ENCODE results near the gene UVRAG.

DNA sequence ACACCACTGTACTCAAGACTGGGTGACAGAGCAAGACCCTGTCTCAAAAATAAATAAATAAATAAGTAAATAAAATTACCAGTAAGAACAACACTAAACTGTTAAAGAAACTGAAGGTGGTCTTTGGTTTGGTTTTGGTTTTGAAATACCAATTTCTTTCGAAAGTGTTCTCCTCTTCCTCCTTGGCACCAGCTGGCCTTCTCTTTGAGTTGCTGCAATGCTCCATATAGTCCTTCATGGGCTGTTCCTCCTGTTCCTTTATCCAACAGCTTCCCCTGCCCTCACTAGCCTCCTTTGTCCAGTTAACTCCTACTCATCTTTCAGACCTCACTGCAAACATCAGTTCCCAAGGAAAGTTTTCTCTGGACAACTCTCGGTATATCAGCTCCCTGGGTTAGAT is 5.0 kb upstream of the UVRAG start:
- TF ChIP-seq CTCF (IDR thresholded peaks at IDR 0.05) (no peak), POLR2A (IDR thresholded peaks at IDR 0.05) (no peak), POLR2AphosphoS5 (IDR thresholded peaks at IDR 0.05; ENCODE audit: insufficient read depth in 1 of 2, low read depth in 1 of 2) (no peak)
